Keratinocyte (primary cell): ENCODE measurements around the gene MTERF4. TPM values are rescaled to one million over a fixed set of nuclear protein-coding genes. Genes with fewer than 3 reads are reported as not detected.

ENCODE experiments used
- DNase-seq: peaks from one replicate; pipeline ENCODE4 v3.0.0-alpha.2; 2011; ENCODE audit warnings: low read depth, missing footprints, low spot score
- FAIRE-seq: peaks from 2 replicates; lab custom pipeline; 2011; peaks lifted over from hg19 to GRCh38; lab: Jason Lieb, UNC
- H2AFZ ChIP-seq: 2 replicates; pipeline ENCODE4 v1.6.0; 2012; ENCODE audit warnings: low read length, control low read depth, inconsistent platforms; ENCODE audit not compliant: control insufficient read depth
- H3K27ac ChIP-seq: 2 replicates; pipeline ENCODE4 v1.5.1; 2011; ENCODE audit warnings: low read length; ENCODE audit not compliant: control insufficient read depth, insufficient read depth
- H3K27me3 ChIP-seq: 3 replicates; pipeline ENCODE4 v1.6.0; 2011; ENCODE audit warnings: low read length; ENCODE audit not compliant: control insufficient read depth, insufficient read depth; ENCODE audit errors: extremely low read depth
- H3K36me3 ChIP-seq, 2 experiments: 2 replicates in 1 of 2; 3 replicates in 1 of 2; pipeline ENCODE4 v1.5.1; 2011; ENCODE audit warnings: low read length in 2 of 2, mild to moderate bottlenecking in 1 of 2; ENCODE audit not compliant: control insufficient read depth in 2 of 2, insufficient read depth in 2 of 2; ENCODE audit errors: extremely low read depth in 1 of 2
- H3K4me1 ChIP-seq: 3 replicates; pipeline ENCODE4 v1.5.1; 2011; ENCODE audit warnings: low read length; ENCODE audit not compliant: control insufficient read depth, insufficient read depth; ENCODE audit errors: extremely low read depth
- H3K4me2 ChIP-seq: 3 replicates; pipeline ENCODE4 v1.6.0; 2011; ENCODE audit warnings: low read depth, low read length; ENCODE audit not compliant: control insufficient read depth, insufficient read depth; ENCODE audit errors: extremely low read depth
- H3K4me3 ChIP-seq, 3 experiments: fragments of 200-600 bp in 1 of 3; sonication (generic) in 1 of 3; 2 replicates in 2 of 3; 3 replicates in 1 of 3; pipeline ENCODE4 v1.5.1; 2011 to 2016; ENCODE audit warnings: low read length in 3 of 3, mild to moderate bottlenecking in 3 of 3, control low read depth in 2 of 3, inconsistent platforms in 1 of 3, low read depth in 1 of 3, mixed read lengths in 1 of 3, mixed run types in 1 of 3, moderate library complexity in 1 of 3; ENCODE audit not compliant: control insufficient read depth in 2 of 3, insufficient read depth in 2 of 3; ENCODE audit errors: extremely low read depth in 1 of 3
- H3K79me2 ChIP-seq: 2 replicates; pipeline ENCODE4 v1.6.0; 2012; ENCODE audit warnings: low read length; ENCODE audit not compliant: control insufficient read depth, insufficient read depth
- H3K9ac ChIP-seq: 3 replicates; pipeline ENCODE4 v1.6.0; 2011; ENCODE audit warnings: low read length; ENCODE audit not compliant: control insufficient read depth, insufficient read depth; ENCODE audit errors: extremely low read depth
- H3K9me1 ChIP-seq: 3 replicates; pipeline ENCODE4 v1.6.0; 2011; ENCODE audit warnings: low read length; ENCODE audit not compliant: control insufficient read depth, insufficient read depth; ENCODE audit errors: extremely low read depth
- H3K9me3 ChIP-seq: 2 replicates; pipeline ENCODE4 v1.5.1; 2012; ENCODE audit warnings: low read depth, low read length; ENCODE audit not compliant: control insufficient read depth
- H4K20me1 ChIP-seq: 3 replicates; pipeline ENCODE4 v1.6.0; 2011; ENCODE audit warnings: low read length; ENCODE audit not compliant: control insufficient read depth, insufficient read depth; ENCODE audit errors: extremely low read depth
- EZH2 ChIP-seq: IDR thresholded peaks from one replicate; pipeline ENCODE4 v1.6.1; 2012; ENCODE audit warnings: inconsistent platforms, mild to moderate bottlenecking, low read length, moderate library complexity
- dilution Hi-C: fragments of 300-500 bp; cut with MboI; formaldehyde crosslinking; loops from one replicate; pipeline ENCODE4 v1.7.0; 2020; ENCODE audit warnings: low sequenced_read_pairs; ENCODE audit not compliant: extremely low pct_ligation_motif_present
- polyA plus RNA-seq, 5 experiments: library from polyadenylated mRNA; depleted of rRNA in 3 of 5; stranded (reverse) in 3 of 5; stranded (forward) in 1 of 5; unstranded in 1 of 5; fragments of >200 nt; gene quantifications; 1 replicate in 1 of 5; 2 replicates in 3 of 5; 3 replicates in 1 of 5; pipeline versions ENCODE4 v1.2.1 to v1.2.3, GENCODE V29; 2011 to 2012; ENCODE audit warnings: missing spikeins in 2 of 5, low read depth in 1 of 5, low replicate concordance in 1 of 5
- TF ChIP-seq, protein P1 (sequence below), 3 experiments: IDR thresholded peaks in 1 of 3; conservative IDR thresholded peaks in 1 of 3; optimal IDR thresholded peaks in 1 of 3; 2 replicates in 2 of 3; 3 replicates in 1 of 3; pipeline versions ENCODE3 to v1.5.1; 2011; ENCODE audit warnings: low read length in 3 of 3, mild to moderate bottlenecking in 3 of 3, moderate library complexity in 2 of 3, control low read depth in 1 of 3, inconsistent platforms in 1 of 3; ENCODE audit not compliant: insufficient read depth in 2 of 3; ENCODE audit errors: extremely low read depth in 1 of 3

MTERF4 gene
- polyA plus RNA-seq, 1 donor (not counting 4 experiments of a cell fraction or from before 2014, with no cell fraction given) = 28.5 TPM

- Histone ChIP-seq H3K4me1 (no peaks in the 10 kb centered on the region), H3K9me3 (no peaks in the 10 kb centered on the region), H3K27ac (no peak overlapping the region), H3K79me2 (peaks cover 25% of the 10 kb centered on the region), H3K9me1 (no peaks in the 10 kb centered on the region), H3K36me3 (peaks cover 11 to 16% of the 10 kb centered on the region in 2 experiments), H3K9ac (no peak overlapping the region), H3K27me3 (no peaks in the 10 kb centered on the region), H4K20me1 (peaks cover 3% of the 10 kb centered on the region), H3K4me2 (no peak overlapping the region), H3K4me3 (no peak overlapping the region), H2AFZ (no peak overlapping the region)
- dilution Hi-C loops = no loop called here
- DNase-seq = no peak
- TF ChIP-seq EZH2 = no peak
- TF ChIP-seq, protein P1, sequence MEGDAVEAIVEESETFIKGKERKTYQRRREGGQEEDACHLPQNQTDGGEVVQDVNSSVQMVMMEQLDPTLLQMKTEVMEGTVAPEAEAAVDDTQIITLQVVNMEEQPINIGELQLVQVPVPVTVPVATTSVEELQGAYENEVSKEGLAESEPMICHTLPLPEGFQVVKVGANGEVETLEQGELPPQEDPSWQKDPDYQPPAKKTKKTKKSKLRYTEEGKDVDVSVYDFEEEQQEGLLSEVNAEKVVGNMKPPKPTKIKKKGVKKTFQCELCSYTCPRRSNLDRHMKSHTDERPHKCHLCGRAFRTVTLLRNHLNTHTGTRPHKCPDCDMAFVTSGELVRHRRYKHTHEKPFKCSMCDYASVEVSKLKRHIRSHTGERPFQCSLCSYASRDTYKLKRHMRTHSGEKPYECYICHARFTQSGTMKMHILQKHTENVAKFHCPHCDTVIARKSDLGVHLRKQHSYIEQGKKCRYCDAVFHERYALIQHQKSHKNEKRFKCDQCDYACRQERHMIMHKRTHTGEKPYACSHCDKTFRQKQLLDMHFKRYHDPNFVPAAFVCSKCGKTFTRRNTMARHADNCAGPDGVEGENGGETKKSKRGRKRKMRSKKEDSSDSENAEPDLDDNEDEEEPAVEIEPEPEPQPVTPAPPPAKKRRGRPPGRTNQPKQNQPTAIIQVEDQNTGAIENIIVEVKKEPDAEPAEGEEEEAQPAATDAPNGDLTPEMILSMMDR (optimal IDR thresholded peaks at IDR 0.05 in 1 of 3, IDR thresholded peaks at IDR 0.05 in 1 of 3, conservative IDR thresholded peaks at IDR 0.05 in 1 of 3; ENCODE audit: extremely low read depth in 1 of 3, insufficient read depth in 2 of 3, low read length in 3 of 3) = no peak
- no peak for FAIRE-seq
These were observed 2.8 kb downstream of the MTERF4 start for GRCh38 chr2:241099246-241099645.

GRCh38 chr2:241096979-241097378, 5.1 kb downstream of the MTERF4 start:
- Histone ChIP-seq H3K4me1 (no peaks in the 10 kb centered on the region), H3K4me3 (no peak overlapping the region), H3K9me3 (no peaks in the 10 kb centered on the region), H4K20me1 (peaks cover 3% of the 10 kb centered on the region), H3K27ac (no peak overlapping the region), H3K79me2 (peaks cover 25% of the 10 kb centered on the region), H3K9ac (no peak overlapping the region), H3K9me1 (no peaks in the 10 kb centered on the region), H3K4me2 (no peak overlapping the region), H3K36me3 (peaks cover 14 to 27% of the 10 kb centered on the region in 2 experiments), H3K27me3 (no peaks in the 10 kb centered on the region), H2AFZ (no peak overlapping the region)
- FAIRE-seq = no peak
- no peak for TF ChIP-seq EZH2
- TF ChIP-seq, protein P1 (optimal IDR thresholded peaks at IDR 0.05 in 1 of 3, IDR thresholded peaks at IDR 0.05 in 1 of 3, conservative IDR thresholded peaks at IDR 0.05 in 1 of 3; ENCODE audit: extremely low read depth in 1 of 3, insufficient read depth in 2 of 3, low read length in 3 of 3) = no peak
- DNase-seq = no peak
- dilution Hi-C loops = no loop called here
